SKM-1 treated with dmso at 0.1 percent for 144 hours (cell line): Measurements from ENCODE around the gene RPS21.

Experiments used
- DNase-seq: peaks from one replicate; lab custom pipeline; 2025; ENCODE audit not compliant: unreplicated experiment; lab: John Stamatoyannopoulos, UW

RPS21 gene

DNA sequence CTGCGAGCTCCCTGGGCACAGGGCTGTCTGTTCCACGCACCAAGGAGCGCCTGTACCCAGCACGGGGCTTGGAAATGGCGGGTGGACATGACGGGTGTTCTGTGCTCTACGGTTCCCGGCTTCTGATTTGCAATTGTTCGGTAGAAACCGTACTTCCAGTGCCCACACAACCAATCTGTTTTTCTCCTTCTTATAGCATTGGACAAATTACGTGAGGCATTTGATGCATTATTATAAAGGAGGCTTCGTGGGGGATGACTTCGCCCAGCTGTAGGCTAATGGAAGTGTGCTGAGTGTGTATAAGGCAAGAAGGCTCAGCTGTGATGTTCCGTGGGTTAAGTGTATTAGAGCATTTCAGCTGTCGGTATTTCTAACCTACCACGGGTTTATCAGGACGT is 9.8 kb upstream of the RPS21 start:
- no peak for DNase-seq

DNA sequence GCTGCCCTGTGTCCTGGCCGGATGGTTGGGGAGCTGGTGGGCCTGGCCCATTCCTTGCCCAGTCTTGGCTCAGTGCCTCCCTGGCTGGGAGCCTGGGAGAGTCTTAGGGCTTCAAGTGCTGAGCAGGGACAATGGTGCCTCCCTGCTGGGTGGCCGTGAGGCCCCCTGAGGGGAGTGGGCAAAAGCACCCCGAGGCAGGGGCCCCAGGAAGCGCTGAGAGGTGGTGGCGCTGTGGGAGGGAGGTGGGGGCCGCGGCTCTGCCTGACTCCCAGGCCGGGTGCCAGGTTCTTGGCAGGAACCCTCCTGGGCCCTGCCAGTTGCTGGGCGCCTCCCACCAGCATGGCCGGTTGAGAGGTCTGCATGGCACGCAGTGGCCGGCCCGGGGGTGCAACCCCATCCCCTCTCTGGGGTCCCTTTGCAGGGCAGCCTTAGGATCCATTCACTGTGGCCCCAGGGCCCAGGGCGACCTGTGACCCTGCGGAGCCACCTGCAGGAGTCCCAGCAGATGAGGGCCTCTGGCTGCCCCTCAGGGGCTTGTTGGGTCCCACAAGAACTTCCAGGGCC is 9.2 kb upstream of the RPS21 start:
- no peak for DNase-seq

DNA sequence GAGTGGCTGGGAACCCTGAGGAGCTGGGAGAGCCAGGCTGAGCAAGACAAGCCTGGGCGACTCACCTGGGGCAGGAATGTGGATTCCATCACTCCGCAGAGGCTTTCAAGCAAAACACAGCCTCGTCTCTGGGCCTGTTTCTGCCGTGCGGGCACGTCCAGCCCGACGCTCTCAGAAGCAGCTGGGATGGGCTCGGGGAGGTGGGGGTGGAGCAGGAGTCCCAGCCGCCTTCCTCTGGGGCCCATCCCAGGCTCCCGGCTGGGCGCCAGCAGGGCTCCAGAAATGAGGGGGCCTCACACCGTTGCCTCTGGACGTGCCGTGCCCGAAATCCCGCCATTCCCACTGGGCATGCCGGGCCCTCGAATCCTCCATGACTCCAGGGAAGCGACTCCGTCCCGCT is 8.7 kb upstream of the RPS21 start:
- DNase-seq = no peak

DNA sequence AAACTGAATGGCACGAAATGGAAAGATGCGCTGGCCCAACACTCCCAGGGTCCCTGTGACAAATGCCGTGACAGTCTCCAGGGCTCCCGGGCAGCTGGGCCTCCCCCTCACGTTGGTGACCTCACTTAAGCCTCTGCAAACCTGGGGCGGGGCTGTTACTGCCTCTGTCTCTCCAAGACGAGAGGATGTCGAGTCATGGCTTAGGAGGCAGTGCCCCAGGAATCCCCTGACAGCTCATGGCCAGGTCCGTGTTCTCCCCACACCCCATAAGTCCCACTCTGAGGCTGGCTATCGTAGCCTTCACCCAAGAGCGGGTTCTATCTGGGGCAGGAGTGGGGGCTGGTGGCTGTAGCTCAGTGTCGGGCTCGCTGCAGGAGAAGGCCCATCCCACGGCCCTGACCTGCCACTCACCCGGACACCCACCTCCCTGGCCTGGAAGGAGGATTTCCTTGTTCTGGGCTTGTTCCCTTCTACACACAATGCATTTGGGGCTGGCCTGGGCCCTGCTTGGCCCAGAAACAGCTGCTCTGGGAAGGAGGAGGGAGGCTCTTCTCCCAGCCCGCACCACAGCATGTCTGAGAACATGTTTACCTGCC is 5.6 kb upstream of the RPS21 start:
- no peak for DNase-seq

DNA sequence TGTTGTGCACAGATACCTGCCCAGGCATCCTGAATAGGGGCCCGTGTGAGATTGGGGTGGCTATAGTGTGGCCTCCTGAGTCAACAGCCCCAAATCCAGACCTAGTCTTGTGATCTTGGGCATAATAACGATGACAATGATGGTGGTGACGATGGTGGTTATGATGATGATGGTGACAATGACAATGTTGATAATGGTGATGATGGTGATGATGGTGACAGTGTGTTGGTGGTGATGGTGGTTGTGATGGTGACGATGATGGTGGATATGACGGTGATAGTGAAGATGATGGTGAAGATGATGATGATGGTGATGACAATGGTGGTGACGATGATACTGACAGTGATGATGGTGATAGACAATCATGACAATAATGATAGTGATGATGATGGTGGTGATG is 5.1 kb upstream of the RPS21 start:
- no peak for DNase-seq

- peak; percentile 74 for DNase-seq
These were observed 4.4 kb upstream of the RPS21 start for GRCh38 chr20:62382306-62383198.

GRCh38 chr20:62387219-62387913 is 463 bp downstream of the RPS21 start:
- no peak for DNase-seq

- DNase-seq = no peak
These were observed 1.2 kb downstream of the RPS21 start for GRCh38 chr20:62387933-62388635.

- no peak for DNase-seq
These were observed 2.1 kb downstream of the RPS21 start for GRCh38 chr20:62388839-62389600.

GRCh38 chr20:62389601-62390087 is 2.7 kb downstream of the RPS21 start:
- DNase-seq = no peak

GRCh38 chr20:62390317-62391164 is 3.6 kb downstream of the RPS21 start:
- DNase-seq = no peak

DNA sequence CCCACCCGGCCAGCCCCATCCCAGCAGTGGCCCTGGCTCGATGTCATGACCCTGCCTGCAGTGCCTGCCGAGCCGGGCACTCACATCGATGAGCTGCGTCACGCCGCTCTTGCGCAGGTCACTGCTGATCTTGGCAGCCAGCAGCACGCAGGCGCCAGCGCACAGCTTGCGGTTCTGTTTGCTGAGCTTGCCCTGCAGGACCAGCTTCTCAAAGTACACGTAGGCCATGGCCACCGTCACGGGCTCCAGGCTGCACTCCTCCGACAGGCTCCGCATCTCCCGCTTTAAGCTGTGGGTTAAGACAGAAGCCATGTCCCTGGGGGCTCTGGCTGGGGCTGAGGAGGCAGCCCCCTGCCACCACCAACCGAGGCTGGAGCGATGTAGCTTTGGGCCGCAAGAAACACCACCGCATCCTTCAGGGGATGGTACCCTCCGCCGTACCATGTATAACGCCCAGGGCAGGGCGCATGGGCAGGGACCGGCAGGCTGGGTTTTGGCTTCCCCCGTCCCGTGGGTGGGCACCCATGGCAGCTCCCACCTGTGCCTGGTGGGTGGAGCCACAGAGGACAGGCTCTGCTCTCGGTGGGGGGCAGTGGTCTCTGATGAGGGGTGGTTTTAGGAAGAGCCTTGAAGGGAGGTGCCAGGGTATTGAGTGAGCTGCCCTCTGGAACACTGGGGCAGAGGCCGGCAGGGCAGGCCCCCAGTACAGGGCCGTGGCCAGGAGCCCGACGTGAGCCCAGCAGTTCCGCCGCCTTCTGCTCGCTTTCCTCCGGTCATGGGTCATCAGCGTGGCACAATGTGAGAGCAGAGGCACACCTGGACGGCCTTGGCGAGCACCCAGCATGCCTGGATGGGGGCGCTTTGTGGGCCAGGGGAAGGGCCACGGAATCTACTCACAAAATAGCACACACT is 4.5 kb downstream of the RPS21 start:
- no peak for DNase-seq

- no peak for DNase-seq
These were observed 5.1 kb downstream of the RPS21 start for GRCh38 chr20:62392077-62392418.

- no peak for DNase-seq
These were observed 5.9 kb downstream of the RPS21 start for GRCh38 chr20:62392621-62393334.

DNA sequence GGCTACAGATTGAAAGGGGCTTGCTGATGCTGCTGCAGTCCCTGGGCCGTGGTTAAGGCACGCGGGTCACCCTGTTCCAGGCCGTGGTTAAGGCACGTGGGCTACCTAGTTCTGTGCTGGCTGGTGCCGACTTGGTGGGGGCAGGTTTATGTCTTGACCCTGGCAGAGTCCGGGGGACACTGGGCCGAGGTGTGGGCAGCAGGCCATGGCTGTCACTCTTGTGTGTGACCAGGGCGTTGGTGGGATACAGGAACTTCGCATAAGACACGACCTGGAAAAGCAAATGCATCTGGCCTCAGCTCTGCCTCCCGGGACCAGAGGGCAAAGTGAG is 6.4 kb downstream of the RPS21 start:
- DNase-seq = no peak

DNA sequence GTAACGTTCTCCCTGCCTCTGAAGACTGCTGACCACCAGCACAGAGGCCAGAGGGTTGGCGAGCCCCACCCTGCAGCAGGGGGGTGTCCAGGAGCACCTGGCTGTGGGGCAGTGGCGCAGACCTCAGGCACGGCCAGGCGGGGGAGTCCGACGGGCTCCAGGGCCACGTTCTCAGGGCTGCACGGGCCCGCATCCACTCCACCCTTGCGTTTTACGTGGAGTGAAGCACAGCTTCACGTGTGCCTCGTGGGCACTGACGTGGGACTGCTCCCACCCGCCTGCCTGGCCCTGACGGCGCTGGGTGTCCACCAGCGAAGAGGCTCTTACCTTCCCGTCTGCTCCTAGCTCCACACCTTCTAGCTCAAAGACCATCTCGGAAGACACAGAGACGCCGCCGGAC is 6.9 kb downstream of the RPS21 start:
- DNase-seq = no peak

GRCh38 chr20:62394248-62395245 is 7.6 kb downstream of the RPS21 start:
- no peak for DNase-seq
